Activated B cell treated with CpG ODN at 0.5 μM for 24 hours (primary cell): ENCODE measurements around the gene ZFYVE9. TPM values are rescaled to one million over a fixed set of nuclear protein-coding genes. Genes with fewer than 3 reads are reported as not detected.

Experiments used
- ATAC-seq: fragments of 200-7000 bp; cut with Tn5 transposase; one replicate; pipeline ENCODE4 v1.10.0; 2021; ENCODE audit warnings: low read depth, mild to moderate bottlenecking, moderate library complexity
- CTCF ChIA-PET: fragments of 350-600 bp; sonication (Branson Sonifier 250); formaldehyde crosslinking; loops from one replicate; lab custom pipeline; 2021; ENCODE audit warnings: antibody characterized with exemption; lab: Charles Lee
- POLR2A ChIA-PET: fragments of 350-600 bp; sonication (Branson Sonifier 250); formaldehyde crosslinking; loops from one replicate; lab custom pipeline; 2021; ENCODE audit warnings: antibody characterized with exemption; lab: Charles Lee
- DNase-seq: peaks from one replicate; pipeline ENCODE4 v3.0.0; 2022
- H3K27ac Mint-ChIP-seq: one replicate; pipeline ENCODE4 v1.8.0; 2020; ENCODE audit warnings: mixed read lengths
- H3K27me3 Mint-ChIP-seq: one replicate; pipeline ENCODE4 v1.8.0; 2021; ENCODE audit warnings: mixed read lengths
- H3K36me3 Mint-ChIP-seq: one replicate; pipeline ENCODE4 v1.8.0; 2021; ENCODE audit warnings: low read depth, mixed read lengths
- H3K4me1 Mint-ChIP-seq: one replicate; pipeline ENCODE4 v1.8.0; 2021; ENCODE audit warnings: mixed read lengths
- H3K4me3 Mint-ChIP-seq: one replicate; pipeline ENCODE4 v1.8.0; 2020; ENCODE audit warnings: mild to moderate bottlenecking, mixed read lengths
- H3K9me3 Mint-ChIP-seq: one replicate; pipeline ENCODE4 v1.8.0; 2020; ENCODE audit warnings: mixed read lengths
- intact Hi-C: fragments of 100-400 bp; cut with micrococcal nuclease; formaldehyde crosslinking; loops from one replicate; pipeline ENCODE4 v1.15.1; 2024
- total RNA-seq: library from RNA; stranded (reverse); gene quantifications from 2 replicates; pipeline ENCODE4 v1.2.3, GENCODE V29; 2022
- TF ChIP-seq, protein P1 (sequence below): fragments of 200-600 bp; IDR thresholded peaks from one replicate; pipeline ENCODE4 v1.8.0; 2022; ENCODE audit warnings: antibody characterized with exemption, mild to moderate bottlenecking

ZFYVE9 gene
- total RNA-seq, 1 donor from 2014 or later = 3.2 TPM

DNA sequence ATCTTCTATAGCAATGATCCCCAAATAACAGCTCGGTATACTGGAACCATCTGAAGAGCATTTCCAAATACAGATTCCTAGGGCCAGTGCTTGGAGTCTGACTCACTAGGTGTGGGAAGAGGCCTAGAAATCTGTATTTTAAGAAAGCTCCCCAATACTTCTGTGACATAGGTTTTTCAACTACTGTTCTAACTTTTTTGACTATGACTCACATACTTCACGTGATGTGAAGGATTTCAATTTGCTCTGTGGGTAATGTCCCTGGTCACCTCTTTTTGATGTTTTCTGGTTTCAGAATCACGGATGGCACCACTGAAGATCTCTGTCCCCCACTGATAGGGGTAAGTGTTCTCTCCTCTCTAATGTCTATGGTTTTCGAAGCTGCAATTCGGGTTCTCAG is 251.3 kb downstream of the ZFYVE9 start:
- Mint-ChIP-seq H3K4me1 (no peaks in the 10 kb centered on the region), H3K27ac (no peak overlapping the region), H3K4me3 (no peak overlapping the region), H3K36me3 (no peaks in the 10 kb centered on the region), H3K9me3 (no peaks in the 10 kb centered on the region), H3K27me3 (no peaks in the 10 kb centered on the region)
- TF ChIP-seq, protein P1, sequence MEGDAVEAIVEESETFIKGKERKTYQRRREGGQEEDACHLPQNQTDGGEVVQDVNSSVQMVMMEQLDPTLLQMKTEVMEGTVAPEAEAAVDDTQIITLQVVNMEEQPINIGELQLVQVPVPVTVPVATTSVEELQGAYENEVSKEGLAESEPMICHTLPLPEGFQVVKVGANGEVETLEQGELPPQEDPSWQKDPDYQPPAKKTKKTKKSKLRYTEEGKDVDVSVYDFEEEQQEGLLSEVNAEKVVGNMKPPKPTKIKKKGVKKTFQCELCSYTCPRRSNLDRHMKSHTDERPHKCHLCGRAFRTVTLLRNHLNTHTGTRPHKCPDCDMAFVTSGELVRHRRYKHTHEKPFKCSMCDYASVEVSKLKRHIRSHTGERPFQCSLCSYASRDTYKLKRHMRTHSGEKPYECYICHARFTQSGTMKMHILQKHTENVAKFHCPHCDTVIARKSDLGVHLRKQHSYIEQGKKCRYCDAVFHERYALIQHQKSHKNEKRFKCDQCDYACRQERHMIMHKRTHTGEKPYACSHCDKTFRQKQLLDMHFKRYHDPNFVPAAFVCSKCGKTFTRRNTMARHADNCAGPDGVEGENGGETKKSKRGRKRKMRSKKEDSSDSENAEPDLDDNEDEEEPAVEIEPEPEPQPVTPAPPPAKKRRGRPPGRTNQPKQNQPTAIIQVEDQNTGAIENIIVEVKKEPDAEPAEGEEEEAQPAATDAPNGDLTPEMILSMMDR = no peak
- intact Hi-C loops = no loop called here
- DNase-seq (no peak), ATAC-seq (no peak)
- ChIA-PET CTCF (no interaction called here), POLR2A (no interaction called here)

Other genes with a start within 250 kb of the ZFYVE9 start
- gene RAB3B, start 151.4 kb upstream of the ZFYVE9 start, total RNA-seq = 0.02 TPM in 1 of 2 replicates, not detected in the other
- 18.4 and 18.8 TPM in 2 replicates for gene KTI12, start 108.3 kb upstream of the ZFYVE9 start, total RNA-seq
- 37.4 and 39.0 TPM in 2 replicates for gene TXNDC12, start 86.9 kb upstream of the ZFYVE9 start, total RNA-seq
- gene BTF3L4, start 85.8 kb upstream of the ZFYVE9 start, total RNA-seq = 32.8 and 36.2 TPM in 2 replicates
- gene CC2D1B, start 224.1 kb downstream of the ZFYVE9 start, total RNA-seq = 51.3 and 66.4 TPM in 2 replicates